Measurements from ENCODE around the gene ZKSCAN1.

Gene ZKSCAN1

GRCh38 chr7:100027197-100027596 is 11.8 kb downstream of the ZKSCAN1 start:
- no peak overlapping the region for H3K4me3 ChIP-seq (replicated peaks; ENCODE audit: insufficient read depth, low read length)
- TF ChIP-seq SPI1 (IDR thresholded peaks at IDR 0.05; ENCODE audit: borderline replicate concordance, low read depth), result no peak
- TF ChIP-seq GABPA (IDR thresholded peaks at IDR 0.05; ENCODE audit: low read depth), result no peak
- TF ChIP-seq POLR2AphosphoS5 (IDR thresholded peaks at IDR 0.05; ENCODE audit: low read depth), result no peak
- no peak for TF ChIP-seq CTCF (IDR thresholded peaks at IDR 0.05; ENCODE audit: insufficient read depth, low read length)
- no peak for TF ChIP-seq REST (IDR thresholded peaks at IDR 0.05; ENCODE audit: insufficient replicate concordance, low read depth)

GRCh38 chr7:100029596-100029995 is 14.2 kb downstream of the ZKSCAN1 start:
- Histone ChIP-seq H3K27ac (replicated peaks) (no peak overlapping the region), H3K27me3 (ENCODE audit: insufficient read depth, poor library complexity, severe bottlenecking) (no peaks in the 10 kb centered on the region), H3K4me3 (replicated peaks; ENCODE audit: insufficient read depth, low read length) (no peak overlapping the region)
- TF ChIP-seq GABPA (IDR thresholded peaks at IDR 0.05; ENCODE audit: low read depth), result no peak
- no peak for TF ChIP-seq CTCF (IDR thresholded peaks at IDR 0.05; ENCODE audit: insufficient read depth, low read length)
- no peak for TF ChIP-seq SPI1 (IDR thresholded peaks at IDR 0.05; ENCODE audit: borderline replicate concordance, low read depth)
- TF ChIP-seq REST (IDR thresholded peaks at IDR 0.05; ENCODE audit: insufficient replicate concordance, low read depth), result no peak
- TF ChIP-seq POLR2AphosphoS5 (IDR thresholded peaks at IDR 0.05; ENCODE audit: low read depth), result no peak
- no peak for DNase-seq (ENCODE audit: low read depth in 1 of 2, low spot score in 1 of 2)

More at GRCh38 chr7:100027197-100027596, 11.8 kb downstream of the ZKSCAN1 start:
- Histone ChIP-seq H3K27me3 (ENCODE audit: insufficient read depth, poor library complexity, severe bottlenecking) (no peaks in the 10 kb centered on the region), H3K27ac (replicated peaks) (no peak overlapping the region)
- DNase-seq (ENCODE audit: low read depth in 1 of 2, low spot score in 1 of 2), result no peak

DNA sequence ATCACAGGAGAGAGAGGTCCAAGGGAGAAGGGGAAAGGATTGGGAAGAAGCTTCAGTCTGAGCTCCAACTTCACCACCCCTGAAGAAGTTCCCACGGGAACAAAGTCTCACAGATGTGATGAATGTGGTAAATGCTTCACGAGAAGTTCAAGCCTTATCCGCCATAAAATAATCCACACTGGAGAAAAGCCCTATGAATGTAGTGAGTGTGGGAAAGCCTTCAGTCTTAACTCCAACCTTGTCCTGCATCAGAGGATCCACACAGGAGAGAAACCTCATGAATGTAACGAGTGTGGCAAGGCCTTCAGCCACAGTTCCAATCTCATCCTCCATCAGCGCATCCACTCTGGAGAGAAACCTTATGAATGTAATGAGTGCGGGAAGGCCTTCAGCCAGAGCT is 18.1 kb downstream of the ZKSCAN1 start:
- no peak overlapping the region for H3K27ac ChIP-seq (replicated peaks)
- H3K4me3 ChIP-seq (replicated peaks; ENCODE audit: insufficient read depth, low read length), result no peak overlapping the region
- no peak for DNase-seq (ENCODE audit: low read depth in 1 of 2, low spot score in 1 of 2)
- TF ChIP-seq SPI1 (IDR thresholded peaks at IDR 0.05; ENCODE audit: borderline replicate concordance, low read depth) (no peak), CTCF (IDR thresholded peaks at IDR 0.05; ENCODE audit: insufficient read depth, low read length) (no peak), POLR2AphosphoS5 (IDR thresholded peaks at IDR 0.05; ENCODE audit: low read depth) (no peak), GABPA (IDR thresholded peaks at IDR 0.05; ENCODE audit: low read depth) (no peak)
- H3K27me3 ChIP-seq (ENCODE audit: insufficient read depth, poor library complexity, severe bottlenecking), result no peaks in the 10 kb centered on the region

DNA sequence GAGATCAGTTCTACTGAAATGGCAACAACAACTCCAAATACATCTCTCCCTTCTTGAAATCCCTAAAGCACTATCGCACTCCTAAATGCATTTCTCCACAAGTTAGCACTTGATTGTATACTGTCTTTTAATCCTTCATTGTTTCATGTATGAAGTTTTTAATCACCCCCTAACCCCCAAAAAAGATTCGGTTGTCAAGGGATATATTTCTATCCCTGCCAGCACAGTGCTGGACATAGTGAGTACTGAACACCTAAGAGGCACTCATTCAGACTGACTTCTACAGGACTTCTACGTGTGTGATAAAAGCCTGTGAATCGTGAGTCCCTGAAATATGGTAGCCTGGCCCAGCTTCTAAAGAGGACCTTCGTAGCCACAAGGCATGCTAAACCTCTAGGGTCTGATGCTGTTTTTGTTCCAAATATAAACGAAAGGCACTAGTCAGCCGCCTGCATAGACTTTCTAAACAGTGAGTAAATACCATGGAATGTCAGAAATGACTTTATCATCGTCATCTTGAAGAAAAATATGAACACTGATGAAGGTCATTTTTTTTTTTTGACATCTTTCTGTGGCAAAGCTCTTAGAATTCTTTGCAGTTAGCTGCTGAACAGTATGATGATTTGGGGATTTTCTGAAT is 19.6 kb downstream of the ZKSCAN1 start:
- no peaks in the 10 kb centered on the region for H3K27me3 ChIP-seq (ENCODE audit: insufficient read depth, poor library complexity, severe bottlenecking)
- no peak overlapping the region for H3K27ac ChIP-seq (replicated peaks)
- H3K4me3 ChIP-seq (replicated peaks; ENCODE audit: insufficient read depth, low read length), result no peak overlapping the region
- DNase-seq (ENCODE audit: low read depth in 1 of 2, low spot score in 1 of 2), result no peak
- TF ChIP-seq CTCF (IDR thresholded peaks at IDR 0.05; ENCODE audit: insufficient read depth, low read length) (no peak), SPI1 (IDR thresholded peaks at IDR 0.05; ENCODE audit: borderline replicate concordance, low read depth) (no peak), REST (IDR thresholded peaks at IDR 0.05; ENCODE audit: insufficient replicate concordance, low read depth) (no peak), POLR2AphosphoS5 (IDR thresholded peaks at IDR 0.05; ENCODE audit: low read depth) (no peak), GABPA (IDR thresholded peaks at IDR 0.05; ENCODE audit: low read depth) (no peak)
